Caki2 (cell line): Measurements from ENCODE around the gene OTX1. TPM values are rescaled to one million over a fixed set of nuclear protein-coding genes. Genes with fewer than 3 reads are reported as not detected.

ENCODE experiments used
- DNase-seq: peaks from one replicate; pipeline ENCODE4 v3.0.0-alpha.2; 2015; ENCODE audit warnings: low read depth
- in situ Hi-C: cut with HindIII; loops from 2 replicates; pipeline ENCODE4 v1.10.0; 2016; ENCODE audit warnings: low sequenced_read_pairs, low pct_unique_long_range_greater_than_20kb, mixed read lengths
- total RNA-seq: library from RNA; depleted of rRNA; stranded (reverse); fragments of >200 nt; shearing (Covaris generic); gene quantifications from 2 replicates; pipeline ENCODE4 v1.2.3, GENCODE V29; 2014; ENCODE audit warnings: low replicate concordance

Gene OTX1
- total RNA-seq, 1 experiment from 2014 or later, result not detected

DNA sequence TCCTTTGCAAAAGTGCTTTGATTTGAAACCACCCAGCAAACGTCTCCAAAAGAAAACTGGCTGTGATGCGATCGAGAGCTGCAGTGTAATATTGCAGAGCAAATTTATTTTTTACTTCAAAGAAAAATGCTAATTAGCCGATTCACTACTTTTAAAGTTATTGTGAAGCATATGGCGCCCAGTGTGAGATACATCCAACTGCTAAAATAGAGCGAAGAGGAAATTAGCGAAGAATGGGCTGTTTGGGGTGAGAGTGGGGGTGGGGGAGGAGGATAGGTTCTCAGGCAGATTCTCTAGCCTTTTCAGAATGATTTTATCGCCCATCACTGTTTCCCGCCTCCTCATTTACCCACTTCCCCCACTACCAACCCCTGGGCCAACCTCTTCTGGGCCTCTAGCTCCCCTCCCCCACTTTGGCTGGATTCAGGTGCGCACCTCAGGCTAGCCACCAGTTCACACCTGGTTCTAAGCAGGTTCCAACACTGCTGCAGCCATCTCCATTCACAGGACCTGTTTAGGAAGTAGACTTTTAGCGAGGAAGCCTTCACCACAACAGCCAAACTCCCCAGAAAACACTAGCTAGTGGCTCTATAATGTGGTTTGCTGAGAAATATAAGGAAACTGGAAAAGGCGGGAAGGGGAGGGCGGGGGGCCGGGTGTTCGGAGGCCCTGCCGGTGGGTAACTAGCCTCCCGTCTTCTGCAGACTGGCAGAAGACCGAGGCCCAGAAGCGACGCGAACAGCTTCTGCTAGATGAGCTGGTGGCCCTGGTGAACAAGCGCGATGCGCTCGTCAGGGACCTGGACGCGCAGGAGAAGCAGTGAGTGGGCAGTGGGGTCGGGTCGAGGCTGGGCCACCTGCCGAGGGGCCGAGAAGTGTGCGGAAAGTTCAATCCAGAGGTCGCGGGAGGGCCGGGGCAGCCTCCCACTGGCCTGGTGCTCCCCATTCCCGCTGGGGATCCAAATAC, 6.0 kb upstream of the OTX1 start:
- in situ Hi-C loops, result no loop called here

DNA sequence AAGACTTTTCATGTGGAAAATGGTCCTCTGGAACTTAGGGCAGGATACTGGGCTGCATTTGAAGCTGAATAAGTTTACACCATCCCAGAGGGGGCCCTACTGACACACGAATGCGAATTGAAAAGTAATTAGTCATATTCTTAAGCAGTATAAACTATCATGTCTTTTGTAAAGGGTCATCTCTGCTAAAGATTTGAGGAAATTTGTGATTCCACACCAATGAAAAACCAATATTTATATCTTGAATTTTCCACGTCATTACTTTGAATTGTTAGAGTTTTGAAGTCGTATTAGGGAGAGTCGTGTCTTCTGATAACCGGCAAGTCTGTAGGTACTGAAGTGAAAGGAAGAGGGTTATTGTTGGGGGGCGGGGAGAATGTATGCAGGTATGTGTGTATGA, 4.1 kb upstream of the OTX1 start:
- in situ Hi-C loops, result no loop called here
- DNase-seq, result no peak

More for the DNA sequence above, 6.0 kb upstream of the OTX1 start:
- DNase-seq, result no peak

DNA sequence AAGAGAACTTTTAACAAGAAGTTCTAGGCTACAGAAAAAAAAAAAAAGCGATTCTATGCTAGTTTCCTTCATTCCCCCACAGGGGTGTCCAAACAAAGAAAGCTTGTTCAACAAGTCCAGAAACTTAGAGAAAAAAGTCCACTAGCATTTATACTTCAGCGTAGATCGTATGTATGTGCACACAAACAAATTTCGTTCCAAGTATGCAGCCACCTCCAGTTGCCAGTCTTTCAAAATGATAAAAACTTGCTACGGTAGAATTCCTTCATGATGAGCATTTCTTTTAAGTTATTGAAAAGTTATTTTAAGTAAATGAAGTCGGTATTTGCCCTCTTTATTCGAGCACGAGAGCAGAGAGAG, 3.7 kb upstream of the OTX1 start:
- in situ Hi-C loops, result no loop called here
- no peak for DNase-seq

DNA sequence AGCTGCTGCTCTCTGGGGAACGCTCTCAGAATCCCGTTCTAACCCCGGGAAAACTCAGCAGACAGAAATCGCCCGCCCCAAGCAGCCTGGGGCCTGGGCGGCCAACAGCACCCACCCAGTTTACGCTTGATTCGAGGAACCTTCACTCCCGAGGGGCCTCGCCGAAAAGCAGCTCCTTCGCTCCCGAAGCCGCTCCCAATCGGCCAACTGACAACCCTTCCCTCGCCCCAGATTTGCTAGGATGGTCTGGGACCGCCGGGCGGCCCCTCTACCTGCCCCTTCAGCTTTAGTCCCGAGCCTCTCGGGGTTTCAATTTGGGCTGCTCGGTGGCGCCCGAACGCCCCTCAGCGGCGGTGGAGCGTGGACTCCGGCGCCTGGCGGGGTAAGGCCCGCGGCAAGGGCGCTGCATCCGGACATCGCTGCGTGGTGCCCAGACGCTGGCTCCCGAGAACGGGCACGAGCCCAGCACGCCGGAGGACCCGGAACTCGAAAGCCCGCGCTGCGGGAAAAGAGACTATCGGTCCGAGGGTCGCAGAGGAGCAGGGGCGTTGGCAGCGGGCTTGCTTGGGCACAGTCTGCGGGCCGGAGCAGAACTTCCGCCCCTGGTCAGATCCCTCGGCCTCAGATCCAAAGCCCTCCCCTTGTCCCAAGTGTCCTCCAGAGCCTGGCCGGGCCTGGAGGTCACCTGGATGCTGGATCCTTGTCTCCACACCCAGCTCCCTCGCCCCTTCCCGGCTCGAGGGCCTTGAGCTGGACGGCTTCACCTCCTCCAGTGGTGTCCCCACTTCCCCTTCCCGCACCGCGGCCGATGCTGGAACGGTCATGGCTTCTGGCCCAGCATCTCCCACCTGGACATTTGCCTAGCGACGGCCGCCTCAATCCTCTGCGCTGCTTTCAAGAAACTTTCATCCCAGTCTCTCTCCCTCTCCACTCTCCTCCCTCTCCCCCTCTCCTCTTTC, 3.0 kb upstream of the OTX1 start:
- no peak for DNase-seq

DNA sequence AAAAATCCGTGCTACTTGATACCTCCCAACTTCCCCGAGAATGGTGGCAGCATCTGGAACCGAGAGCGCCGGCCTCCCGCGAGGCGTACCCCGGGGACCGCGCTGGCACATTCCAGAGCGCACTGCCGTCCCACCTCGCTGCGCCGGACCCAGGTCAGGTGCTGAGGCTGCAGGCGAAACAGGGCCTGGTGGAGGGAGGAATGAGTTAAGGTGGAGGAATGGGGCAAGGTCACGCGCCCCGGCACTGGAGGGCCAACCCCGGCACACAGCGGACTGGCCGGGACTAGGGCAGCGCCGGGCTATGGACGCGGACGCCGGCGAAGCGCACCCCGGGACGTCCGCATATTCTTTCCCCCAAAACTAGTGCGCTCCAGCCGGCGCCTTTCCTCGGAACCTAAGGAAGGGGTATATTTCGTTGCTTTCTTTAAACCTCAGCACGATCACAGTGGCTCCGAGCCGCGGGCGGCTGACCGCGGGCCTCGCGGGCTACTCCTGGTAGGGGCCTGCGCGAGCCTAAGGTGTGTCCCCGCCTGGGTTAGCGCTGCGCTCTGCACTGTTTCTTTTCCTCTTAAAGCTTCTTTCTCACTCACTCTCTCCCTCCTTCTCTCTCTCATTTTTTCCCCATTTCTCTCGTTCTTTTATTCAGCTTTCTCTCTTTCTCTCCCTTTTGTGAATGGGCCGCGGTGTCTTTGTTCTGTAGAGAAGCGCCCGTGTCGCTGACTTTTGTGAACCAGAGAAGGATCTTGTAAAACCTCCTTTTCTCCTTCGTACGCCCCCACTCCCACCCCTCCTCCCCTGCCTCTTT, 2.1 kb upstream of the OTX1 start:
- no peak for DNase-seq
- in situ Hi-C loops, result no loop called here

More for the DNA sequence above, 3.0 kb upstream of the OTX1 start:
- in situ Hi-C loops, result no loop called here

DNA sequence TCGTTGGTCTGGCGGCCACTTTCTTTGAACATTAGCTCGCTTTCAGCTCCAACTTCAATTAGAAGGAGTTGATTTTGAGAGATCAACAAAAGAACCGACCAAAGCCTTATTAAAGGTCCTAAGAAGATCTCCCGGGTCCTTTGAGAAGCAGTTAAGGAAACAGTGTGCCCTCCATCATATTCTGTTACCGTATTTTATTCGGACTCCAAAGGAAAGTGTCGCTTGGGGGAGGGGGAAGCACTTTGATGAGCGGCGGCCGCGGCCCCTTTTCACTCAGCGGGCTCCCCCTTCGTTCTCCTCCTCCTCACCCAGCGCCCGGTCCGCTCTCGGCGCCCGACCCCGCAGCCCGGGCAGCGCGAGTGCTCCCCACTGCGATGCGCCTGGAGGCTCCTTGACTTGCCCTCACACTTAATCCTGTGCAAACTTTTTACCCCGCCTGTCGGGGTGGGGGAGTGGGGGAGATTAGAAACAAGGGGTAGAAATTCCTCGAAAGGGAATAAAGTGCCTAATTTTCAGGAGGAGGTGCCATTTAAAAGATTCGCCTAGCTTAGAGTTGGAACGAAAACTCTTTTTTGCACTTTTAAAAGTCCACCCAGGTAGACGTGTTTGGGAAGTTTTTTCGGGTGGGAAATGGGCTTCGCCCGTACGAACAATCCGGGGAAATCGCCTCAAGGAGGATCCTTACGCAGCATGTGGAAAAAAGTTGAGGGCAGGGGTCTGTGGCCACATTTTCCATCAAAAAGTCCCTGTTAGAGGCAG, 1.2 kb upstream of the OTX1 start:
- in situ Hi-C loops, result no loop called here
- no peak for DNase-seq

DNA sequence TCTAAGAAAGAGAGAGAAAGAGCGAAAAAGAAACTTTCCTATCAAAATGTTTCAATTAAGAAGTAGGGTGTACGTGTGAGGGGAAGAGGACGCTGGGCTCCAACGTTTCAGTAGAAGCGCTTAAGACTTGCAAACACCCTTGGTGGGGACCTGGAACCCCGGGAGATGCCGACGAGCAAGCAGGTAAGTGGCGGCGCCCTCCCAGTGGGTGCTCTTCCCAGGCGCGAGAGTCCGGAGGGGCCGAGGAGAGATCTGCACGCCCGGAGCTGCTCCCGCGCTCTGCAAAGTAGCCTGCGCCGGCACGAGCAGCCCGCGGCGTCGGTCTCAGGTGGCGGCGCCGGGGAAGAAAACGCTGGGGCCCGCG, 678 bp upstream of the OTX1 start:
- in situ Hi-C loops, result no loop called here
- DNase-seq, result no peak

DNA sequence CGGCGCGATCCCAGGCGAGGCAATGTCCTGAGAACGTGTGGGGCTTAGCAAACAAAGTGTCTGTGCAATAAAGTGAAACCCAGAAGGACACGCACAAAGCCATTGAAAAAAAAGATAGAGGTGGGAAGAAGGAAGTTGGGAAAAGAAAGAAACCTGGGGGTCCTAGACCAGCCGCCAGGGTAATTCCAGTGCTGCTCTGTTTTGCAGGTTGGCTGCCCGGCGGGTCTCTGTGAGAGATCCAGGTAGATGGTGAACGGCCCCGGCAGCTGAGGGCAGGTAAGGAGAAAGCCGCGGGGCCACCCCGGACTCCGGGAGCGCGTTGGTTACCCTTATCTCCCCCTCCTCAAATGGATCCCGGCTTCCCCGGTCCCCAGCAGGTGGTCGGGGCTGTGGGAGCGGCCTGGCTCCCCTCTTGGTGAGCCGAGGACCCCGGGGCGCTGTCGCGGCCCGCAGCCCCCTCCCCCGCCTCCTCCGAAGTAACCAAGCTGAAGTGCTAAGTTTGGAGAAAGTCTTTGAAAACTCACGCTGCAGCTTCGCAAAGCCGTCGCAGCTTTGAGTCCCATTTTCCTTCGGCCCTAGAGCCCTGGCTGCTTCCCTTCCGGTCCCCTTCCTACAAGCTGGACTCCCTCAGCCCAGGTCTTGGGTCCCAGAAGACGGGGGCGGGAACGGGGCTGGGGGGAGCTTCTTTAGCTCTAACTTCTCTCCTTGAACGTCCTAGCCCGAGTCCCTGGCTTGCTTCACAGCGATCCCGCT, 588 bp downstream of the OTX1 start:
- no peak for DNase-seq
- in situ Hi-C loops, result no loop called here

DNA sequence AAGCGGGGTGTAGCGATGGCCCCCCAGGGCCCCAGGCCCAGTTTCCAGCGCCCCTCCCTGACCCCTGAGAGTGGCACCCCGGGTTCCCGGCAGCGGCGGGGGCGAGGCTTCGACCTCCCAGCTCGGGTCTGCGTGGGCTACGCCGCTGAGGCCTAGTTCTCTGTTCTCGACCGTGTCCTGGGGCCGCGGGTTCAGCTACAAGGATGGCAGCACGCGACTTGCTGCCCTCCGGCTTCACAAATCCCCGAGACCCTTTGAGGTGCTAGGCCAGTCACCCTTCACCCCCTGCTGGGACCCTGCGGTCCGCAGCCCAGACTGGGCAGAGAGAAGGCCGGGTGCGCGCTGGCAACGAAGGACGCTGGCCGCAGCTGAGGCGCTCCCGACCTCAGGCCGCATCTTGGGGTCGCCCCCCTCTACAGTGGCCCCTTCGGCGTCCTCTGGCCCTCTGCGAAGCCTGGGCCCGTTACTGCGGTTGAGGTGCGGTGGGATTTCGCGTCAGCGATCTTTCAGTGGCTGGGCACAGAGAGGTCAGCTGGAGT, 1.2 kb downstream of the OTX1 start:
- in situ Hi-C loops, result no loop called here
- DNase-seq, result no peak

DNA sequence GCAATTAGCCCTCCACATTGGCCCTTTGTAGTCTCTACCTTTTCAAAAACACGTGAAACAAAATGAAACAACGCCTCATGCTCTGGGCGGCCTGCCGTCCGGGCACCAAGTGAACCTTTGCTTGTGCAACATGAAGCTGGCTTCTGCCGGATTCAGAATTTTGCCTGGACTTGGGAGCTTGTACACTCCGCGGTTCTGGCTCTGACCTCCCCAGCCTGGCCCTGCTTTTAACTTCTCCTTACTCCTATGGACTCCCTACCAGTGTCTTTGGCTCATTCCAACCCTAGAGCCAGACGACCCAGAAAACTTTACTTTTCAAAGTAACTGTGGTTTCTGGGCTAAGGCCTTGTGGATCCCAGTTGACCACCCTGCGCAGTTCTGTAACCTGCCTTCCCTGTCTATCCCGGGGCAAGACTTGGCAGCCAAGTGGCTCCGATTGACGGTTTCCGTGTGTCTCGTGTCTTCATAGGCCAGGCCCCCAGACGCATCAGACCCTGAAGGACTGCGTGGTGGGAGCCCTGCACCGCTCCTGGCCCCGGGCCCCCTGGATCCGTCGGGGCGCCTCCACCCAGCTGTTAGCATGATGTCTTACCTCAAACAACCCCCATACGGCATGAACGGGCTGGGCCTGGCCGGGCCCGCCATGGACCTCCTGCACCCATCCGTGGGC, 1.9 kb downstream of the OTX1 start:
- no peak for DNase-seq
- in situ Hi-C loops, result no loop called here

DNA sequence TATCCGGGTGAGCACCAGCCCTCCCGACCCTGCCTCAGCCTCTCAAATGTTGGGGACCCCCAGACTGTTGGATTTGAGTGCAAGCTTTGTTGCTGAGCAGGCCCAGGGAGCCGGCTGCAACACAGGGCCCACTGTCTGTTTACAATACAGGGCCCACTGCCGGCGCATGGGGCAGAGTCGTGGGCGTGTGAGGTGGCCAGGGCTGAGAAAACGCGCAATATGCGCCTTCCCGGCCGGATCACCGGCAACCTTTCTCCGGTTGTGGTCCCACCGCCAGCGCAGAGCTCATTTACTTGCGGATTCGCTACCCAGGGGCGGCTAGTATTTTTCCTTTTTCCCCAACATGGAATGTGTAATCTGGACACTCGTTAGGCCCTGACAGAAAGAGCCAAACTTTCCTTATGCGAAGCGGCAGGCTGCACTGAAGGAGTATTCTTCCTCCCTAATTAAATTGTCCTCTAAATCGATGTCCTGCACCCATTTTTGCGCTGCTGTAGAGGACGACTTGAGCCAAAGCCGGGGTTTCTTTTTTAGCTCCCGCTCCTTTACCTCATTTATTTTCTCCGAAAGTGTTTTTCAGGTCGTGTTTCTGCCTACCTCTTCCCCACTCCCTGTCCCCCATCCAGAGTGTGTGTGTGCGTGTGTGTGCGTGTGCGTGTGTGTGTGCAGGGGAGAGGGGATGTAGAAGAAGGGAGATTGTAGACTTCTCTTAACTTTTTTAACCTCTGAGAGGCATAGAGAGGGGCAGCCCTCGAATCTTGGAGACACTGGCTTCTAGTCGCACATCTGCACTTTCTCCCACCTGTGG, 2.7 kb downstream of the OTX1 start:
- in situ Hi-C loops, result no loop called here
- no peak for DNase-seq

DNA sequence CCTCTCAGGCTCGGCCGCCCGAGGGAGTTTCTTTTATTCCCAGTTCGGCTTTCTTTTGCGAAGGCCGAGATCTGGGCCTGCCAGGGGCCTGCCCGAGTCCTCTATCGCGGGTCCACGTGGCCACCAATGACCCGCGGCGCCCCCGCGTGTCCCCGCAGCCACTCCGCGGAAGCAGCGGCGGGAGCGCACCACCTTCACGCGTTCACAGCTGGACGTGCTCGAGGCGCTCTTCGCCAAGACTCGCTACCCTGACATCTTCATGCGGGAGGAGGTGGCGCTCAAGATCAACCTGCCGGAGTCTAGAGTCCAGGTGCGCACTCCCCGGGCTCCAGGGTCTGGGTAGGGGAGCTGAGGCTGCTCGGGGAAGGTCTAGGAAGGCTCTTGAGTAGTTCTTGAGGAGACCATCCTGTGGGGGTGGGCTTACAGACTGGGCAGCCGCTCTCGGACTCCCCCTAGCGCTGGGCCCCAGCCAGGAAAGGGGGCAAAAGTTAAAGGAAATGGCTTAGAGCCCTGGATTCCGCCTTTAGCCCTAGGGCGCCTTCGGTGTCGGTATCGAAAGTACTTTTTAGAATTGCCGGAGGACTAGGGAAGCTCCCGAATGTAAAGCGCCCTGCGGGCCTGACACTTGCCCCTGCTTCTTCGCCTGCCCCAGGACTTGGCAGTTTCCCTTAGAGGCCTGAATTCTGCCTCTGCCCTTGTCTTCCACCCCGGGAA, 3.4 kb downstream of the OTX1 start:
- in situ Hi-C loops, result no loop called here

DNA sequence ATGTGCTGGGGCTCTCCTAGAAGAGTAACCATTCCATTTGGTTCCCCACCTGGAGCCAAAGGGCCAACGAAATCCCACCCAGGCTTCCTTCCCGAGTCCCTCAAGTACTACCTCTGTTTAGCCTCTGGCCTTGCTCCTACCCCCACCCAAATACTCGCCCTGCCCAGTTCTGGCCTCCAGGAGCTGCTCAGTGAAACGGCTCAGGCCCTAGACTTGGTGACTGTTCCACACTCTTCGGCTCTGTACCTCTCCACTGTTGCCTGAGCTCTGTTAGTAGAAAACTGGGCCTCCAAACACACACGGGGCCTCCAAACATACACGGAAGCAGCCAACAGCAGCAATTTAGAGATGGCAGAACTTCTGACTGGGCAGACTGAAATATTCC, 4.2 kb downstream of the OTX1 start:
- in situ Hi-C loops, result no loop called here

More for the DNA sequence above, 3.4 kb downstream of the OTX1 start:
- no peak for DNase-seq

DNA sequence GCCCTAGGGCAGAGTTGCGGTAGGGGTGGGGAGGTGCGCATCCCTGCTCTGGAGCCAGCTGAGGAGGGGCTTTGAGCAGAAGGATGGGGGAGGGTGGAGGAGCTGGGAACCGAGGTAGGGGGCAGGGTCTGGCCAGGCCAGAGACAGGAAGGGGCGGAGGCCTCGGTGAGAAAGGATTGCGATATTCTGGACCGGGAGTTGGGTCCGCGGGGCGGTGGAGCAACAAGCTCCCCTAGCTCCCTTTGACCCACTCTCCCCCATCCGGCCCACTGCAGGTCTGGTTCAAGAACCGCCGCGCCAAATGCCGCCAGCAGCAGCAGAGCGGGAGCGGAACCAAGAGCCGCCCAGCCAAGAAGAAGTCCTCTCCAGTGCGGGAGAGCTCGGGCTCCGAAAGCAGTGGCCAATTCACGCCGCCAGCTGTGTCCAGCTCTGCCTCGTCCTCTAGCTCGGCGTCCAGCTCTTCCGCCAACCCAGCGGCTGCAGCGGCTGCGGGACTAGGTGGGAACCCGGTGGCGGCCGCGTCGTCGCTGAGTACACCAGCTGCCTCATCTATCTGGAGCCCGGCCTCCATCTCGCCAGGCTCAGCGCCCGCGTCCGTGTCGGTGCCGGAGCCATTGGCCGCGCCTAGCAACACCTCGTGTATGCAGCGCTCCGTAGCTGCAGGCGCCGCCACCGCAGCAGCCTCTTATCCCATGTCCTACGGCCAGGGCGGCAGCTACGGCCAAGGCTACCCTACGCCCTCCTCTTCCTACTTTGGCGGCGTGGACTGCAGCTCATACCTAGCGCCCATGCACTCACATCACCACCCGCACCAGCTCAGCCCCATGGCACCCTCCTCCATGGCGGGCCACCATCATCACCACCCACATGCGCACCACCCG, 4.8 kb downstream of the OTX1 start:
- DNase-seq, result no peak
- in situ Hi-C loops, result no loop called here

More for the DNA sequence above, 4.2 kb downstream of the OTX1 start:
- DNase-seq, result no peak
